ENCODE results near the gene TCEA2. TPM values are rescaled to one million over a fixed set of nuclear protein-coding genes. Genes with fewer than 3 reads are reported as not detected.

TCEA2 gene
- total RNA-seq, 1 donor from 2014 or later = 38.8 TPM

DNA sequence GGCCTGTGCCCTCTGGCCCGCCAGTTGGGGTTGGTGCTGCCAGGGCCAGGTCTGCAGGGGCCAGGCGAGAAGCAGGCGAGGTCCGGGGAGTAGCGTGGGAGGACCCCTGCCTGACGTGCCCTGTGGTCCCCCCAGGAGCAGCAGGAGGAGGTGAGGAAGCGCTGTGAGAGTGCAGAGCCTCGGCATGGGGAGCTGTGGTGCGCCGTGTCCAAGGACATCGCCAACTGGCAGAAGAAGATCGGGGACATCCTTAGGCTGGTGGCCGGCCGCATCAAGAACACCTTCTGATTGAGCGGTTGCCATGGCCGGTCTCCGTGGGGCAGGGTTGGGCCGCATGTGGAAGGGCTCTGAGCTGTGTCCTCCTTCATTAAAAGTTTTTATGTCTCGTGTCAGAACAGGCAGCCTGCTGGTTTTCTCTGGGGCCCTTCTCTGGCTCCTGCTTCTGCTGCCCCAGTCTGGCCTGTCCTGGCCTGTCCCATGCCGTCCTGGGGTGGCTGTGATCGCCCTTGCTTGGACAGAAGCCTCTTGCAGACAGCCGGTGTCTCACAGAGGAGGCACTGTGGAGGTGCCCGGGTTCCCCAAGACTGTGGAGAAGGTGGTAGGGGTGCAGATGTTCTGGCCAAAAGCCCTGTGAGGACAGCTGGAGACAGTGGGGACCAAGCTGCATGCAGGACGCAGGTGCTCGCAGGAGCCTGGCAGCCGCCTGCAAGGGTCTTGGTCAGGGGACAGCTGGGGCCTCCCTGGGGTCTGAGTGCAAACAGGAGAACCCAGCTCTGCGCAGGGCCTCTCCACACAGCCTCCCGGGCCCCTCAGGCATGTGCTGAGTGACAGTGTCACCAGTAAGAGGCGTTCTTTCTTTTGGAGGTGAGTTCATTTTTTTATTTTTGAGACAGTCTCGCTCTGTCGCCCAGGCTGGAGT is 30.0 kb upstream of the TCEA2 start:
- ATAC-seq (no peak), DNase-seq (no peak)
- H3K27ac ChIP-seq = no peak overlapping the region
- no peaks in the 10 kb centered on the region for H3K9me3 ChIP-seq
- intact Hi-C loops (cut with DNase I) = no loop called here
- H3K27me3 ChIP-seq (ENCODE audit: low read depth) = peaks cover 10% of the 10 kb centered on the region
- H3K4me3 ChIP-seq = no peak overlapping the region
- H3K36me3 ChIP-seq = peaks cover 68% of the 10 kb centered on the region
- H3K4me1 ChIP-seq = peaks cover 6% of the 10 kb centered on the region
- TF ChIP-seq, protein P1, sequence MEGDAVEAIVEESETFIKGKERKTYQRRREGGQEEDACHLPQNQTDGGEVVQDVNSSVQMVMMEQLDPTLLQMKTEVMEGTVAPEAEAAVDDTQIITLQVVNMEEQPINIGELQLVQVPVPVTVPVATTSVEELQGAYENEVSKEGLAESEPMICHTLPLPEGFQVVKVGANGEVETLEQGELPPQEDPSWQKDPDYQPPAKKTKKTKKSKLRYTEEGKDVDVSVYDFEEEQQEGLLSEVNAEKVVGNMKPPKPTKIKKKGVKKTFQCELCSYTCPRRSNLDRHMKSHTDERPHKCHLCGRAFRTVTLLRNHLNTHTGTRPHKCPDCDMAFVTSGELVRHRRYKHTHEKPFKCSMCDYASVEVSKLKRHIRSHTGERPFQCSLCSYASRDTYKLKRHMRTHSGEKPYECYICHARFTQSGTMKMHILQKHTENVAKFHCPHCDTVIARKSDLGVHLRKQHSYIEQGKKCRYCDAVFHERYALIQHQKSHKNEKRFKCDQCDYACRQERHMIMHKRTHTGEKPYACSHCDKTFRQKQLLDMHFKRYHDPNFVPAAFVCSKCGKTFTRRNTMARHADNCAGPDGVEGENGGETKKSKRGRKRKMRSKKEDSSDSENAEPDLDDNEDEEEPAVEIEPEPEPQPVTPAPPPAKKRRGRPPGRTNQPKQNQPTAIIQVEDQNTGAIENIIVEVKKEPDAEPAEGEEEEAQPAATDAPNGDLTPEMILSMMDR (IDR thresholded peaks at IDR 0.05) = no peak

DNA sequence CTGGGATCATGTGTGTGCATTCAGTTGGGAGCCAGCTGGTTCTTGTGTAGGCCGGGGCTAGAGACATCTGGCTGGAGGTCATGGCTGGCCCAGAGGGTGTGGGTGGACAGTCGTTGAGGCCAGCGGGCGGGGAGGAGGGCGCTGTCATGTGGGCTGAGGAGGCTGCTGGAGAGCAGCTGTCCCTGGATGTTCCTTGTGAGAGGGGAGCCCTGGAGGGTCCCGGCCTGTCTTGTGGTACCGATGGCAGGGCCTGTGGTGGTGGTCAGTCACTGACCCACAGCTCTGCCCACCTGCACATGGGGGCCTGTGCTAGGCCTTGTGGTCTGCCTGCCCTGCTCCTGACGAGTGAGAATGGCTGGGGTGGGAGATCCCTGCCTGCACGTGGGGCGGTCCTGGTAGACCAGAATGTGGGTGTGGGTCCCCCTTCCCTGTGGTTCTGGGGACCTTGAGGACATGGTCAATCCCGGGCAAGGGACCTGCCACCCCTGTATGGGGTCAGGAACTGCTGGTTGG is 29.0 kb upstream of the TCEA2 start:
- Histone ChIP-seq H3K27ac (no peak overlapping the region), H3K9me3 (no peaks in the 10 kb centered on the region), H3K27me3 (ENCODE audit: low read depth) (peaks cover 16% of the 10 kb centered on the region), H3K4me1 (peaks cover 17% of the 10 kb centered on the region), H3K36me3 (peaks cover 57% of the 10 kb centered on the region), H3K4me3 (no peak overlapping the region)
- DNase-seq (no peak), ATAC-seq (no peak)
- TF ChIP-seq, protein P1 (IDR thresholded peaks at IDR 0.05) = no peak
- intact Hi-C loops (cut with DNase I) = no loop called here

DNA sequence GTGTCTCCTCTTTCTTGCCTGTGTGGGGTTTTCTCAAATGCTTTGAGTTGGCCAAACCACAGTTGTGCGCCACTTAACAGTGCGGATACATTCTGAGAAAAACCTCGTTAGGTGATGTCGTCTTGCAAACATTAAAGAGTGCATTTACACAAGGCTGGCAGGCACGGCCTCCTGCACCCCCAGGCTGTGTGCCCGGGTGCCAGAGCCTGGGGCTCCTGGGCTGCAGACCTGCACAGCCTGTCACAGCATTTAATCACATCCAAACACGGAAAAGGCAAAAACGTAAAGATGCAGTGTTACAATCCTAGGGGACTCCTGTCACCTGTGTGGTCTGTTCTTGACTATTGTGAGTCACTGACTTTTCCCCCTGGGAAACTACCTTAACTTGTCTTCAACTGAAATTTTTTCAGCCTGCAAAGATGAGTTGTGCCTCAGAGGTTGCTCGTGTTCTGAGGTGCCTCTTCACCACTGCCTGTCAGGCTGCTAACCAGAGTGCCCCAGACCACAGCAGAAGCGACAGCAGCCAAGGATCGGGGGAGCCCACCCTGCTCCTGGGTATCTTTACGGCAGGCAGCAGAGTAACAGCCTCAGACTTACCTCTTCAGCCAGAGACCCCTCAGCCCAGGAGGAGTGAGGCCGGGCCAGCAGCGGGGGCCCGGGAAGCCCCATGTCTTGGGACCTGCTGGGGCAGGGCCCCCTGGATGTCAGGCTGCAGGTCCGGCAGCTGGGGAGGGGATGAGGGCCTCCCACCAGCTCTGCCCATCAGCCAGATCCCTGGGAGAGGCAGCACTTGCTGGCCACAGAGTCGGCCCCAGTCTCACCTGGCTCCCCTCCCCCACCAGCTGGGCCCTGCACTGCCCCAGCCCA is 27.7 kb upstream of the TCEA2 start:
- intact Hi-C loops (cut with DNase I) = no loop called here
- H3K36me3 ChIP-seq = peaks cover 44% of the 10 kb centered on the region
- no peak for ATAC-seq

GRCh38 chr20:64035933-64036345 is 27.1 kb upstream of the TCEA2 start, which contains the start of gene C20orf204:
TSS of gene C20orf204 (plus strand) at chr20:64036182. CDS start at chr20:64036324, 142 bp downstream.
- intact Hi-C loops (cut with DNase I) = no loop called here
- TF ChIP-seq, protein P1 (IDR thresholded peaks at IDR 0.05) = no peak
- H3K4me3 ChIP-seq = no peak within 1 kb of the TSS
- H3K4me1 ChIP-seq = peaks cover 36% of the 10 kb centered on the region
- no peak for ATAC-seq
- H3K36me3 ChIP-seq = peaks cover 38% of the 10 kb centered on the region
- no peak within 1 kb of the TSS for H3K27ac ChIP-seq
- DNase-seq = no peak
- H3K9me3 ChIP-seq = no peaks in the 10 kb centered on the region
- peaks cover 23% of the 10 kb centered on the region for H3K27me3 ChIP-seq (ENCODE audit: low read depth)

More for the DNA sequence above, 27.7 kb upstream of the TCEA2 start:
- Histone ChIP-seq H3K27ac (no peak overlapping the region), H3K9me3 (no peaks in the 10 kb centered on the region), H3K4me1 (peaks cover 30% of the 10 kb centered on the region), H3K27me3 (ENCODE audit: low read depth) (peaks cover 16% of the 10 kb centered on the region), H3K4me3 (no peak overlapping the region)
- no peak for DNase-seq
- TF ChIP-seq, protein P1 (IDR thresholded peaks at IDR 0.05) = no peak

All from lower lobe of right lung (tissue), 2 donors.